ENCODE data around the gene ARMC9. TPM values are rescaled to one million over a fixed set of nuclear protein-coding genes. Genes with fewer than 3 reads are reported as not detected.

Gene ARMC9
- total and polyA plus RNA-seq, 2 of the 13 experiments (the other 11 are each of a cell fraction or from before 2014, with no cell fraction given) = 9.1 to 12.8 TPM

GRCh38 chr2:231364961-231365810 is 166.8 kb downstream of the ARMC9 start (continued):
- TF ChIP-seq BHLHE40 (IDR thresholded peaks at IDR 0.05; ENCODE audit: low read length) = peak; percentile 94
- TF ChIP-seq RFXANK (CRISPR knock-in tag; IDR thresholded peaks at IDR 0.05) = 0 out of 2 replicates have a peak, but pooled peaks have one; percentile 20
- no peak for TF ChIP-seq ZBTB43 (CRISPR knock-in tag; conservative IDR thresholded peaks at IDR 0.05)
- no peak for TF ChIP-seq ZNF749 (CRISPR knock-in tag; IDR thresholded peaks at IDR 0.05; ENCODE audit: borderline replicate concordance)
- peak; percentile 62; the same call in 1 of the 2 replicates for TF ChIP-seq RCOR2 (CRISPR knock-in tag; IDR thresholded peaks at IDR 0.05)
- no peak for TF ChIP-seq MTF2 (CRISPR knock-in tag; IDR thresholded peaks at IDR 0.05; ENCODE audit: borderline replicate concordance)
- TF ChIP-seq MXI1 (IDR thresholded peaks at IDR 0.05; ENCODE audit: borderline replicate concordance, low read depth, low read length) = peak; percentile 19; the same call in 1 of the 3 replicates
- TF ChIP-seq ZBTB26 (CRISPR knock-in tag; IDR thresholded peaks at IDR 0.05; ENCODE audit: borderline replicate concordance) = no peak
- no peak for TF ChIP-seq TEF (CRISPR knock-in tag; IDR thresholded peaks at IDR 0.05)
- 0 out of 2 replicates have a peak, but pooled peaks have one; percentile 14 for TF ChIP-seq ZFY (CRISPR knock-in tag; IDR thresholded peaks at IDR 0.05)
- no peak for TF ChIP-seq ZNF569 (CRISPR knock-in tag; IDR thresholded peaks at IDR 0.05; ENCODE audit: borderline replicate concordance)
- TF ChIP-seq MAFF (IDR thresholded peaks at IDR 0.05; ENCODE audit: low read depth, low read length) = peak; percentile 89
- no peak for TF ChIP-seq PITX1 (CRISPR knock-in tag; IDR thresholded peaks at IDR 0.05)
- TF ChIP-seq FOXA3 (CRISPR knock-in tag; IDR thresholded peaks at IDR 0.05) = peak; percentile 21; the same call in 1 of the 2 replicates
- peak; percentile 67; the same call in 1 of the 2 replicates for TF ChIP-seq ZBTB21 (CRISPR knock-in tag; IDR thresholded peaks at IDR 0.05)
- TF ChIP-seq HNF1B (CRISPR knock-in tag; IDR thresholded peaks at IDR 0.05) = no peak
- TF ChIP-seq SOX6 (IDR thresholded peaks at IDR 0.05) = no peak
- peak; percentile 30; the same call in 1 of the 2 replicates for TF ChIP-seq SOX6 (CRISPR knock-in tag; IDR thresholded peaks at IDR 0.05)
- no peak for TF ChIP-seq CERS6 (CRISPR knock-in tag; IDR thresholded peaks at IDR 0.05)
- TF ChIP-seq ZNF644 (CRISPR knock-in tag; IDR thresholded peaks at IDR 0.05; ENCODE audit: low read depth) = no peak
- peak; percentile 55; the same call in 1 of the 2 replicates for TF ChIP-seq POGK (CRISPR knock-in tag; conservative IDR thresholded peaks at IDR 0.05)
- TF ChIP-seq SATB2 (CRISPR knock-in tag; IDR thresholded peaks at IDR 0.05) = no peak
- TF ChIP-seq NFE2 (CRISPR knock-in tag; IDR thresholded peaks at IDR 0.05) = peak; percentile 96

Measured in HepG2 (cell line).